ENCODE measurements around the gene MGLL. TPM values are rescaled to one million over a fixed set of nuclear protein-coding genes. Genes with fewer than 3 reads are reported as not detected.

MGLL gene
- total RNA-seq, 1 experiment from 2014 or later: 2.1 TPM

- DNase-seq (ENCODE audit: low read depth, low spot score) (no peak), ATAC-seq (no peak)
- H3K4me3 ChIP-seq (ENCODE audit: low read depth in 2 of 2, low read length in 2 of 2): no peak overlapping the region
- CTCF ChIA-PET: no interaction called here
- no peaks in the 10 kb centered on the region for H3K27me3 ChIP-seq (ENCODE audit: control insufficient read depth, insufficient read depth, low read length)
- no peak for TF ChIP-seq CTCF (IDR thresholded peaks at IDR 0.05)
- no peak for TF ChIP-seq POLR2AphosphoS5 (IDR thresholded peaks at IDR 0.05; ENCODE audit: low read depth, low read length)
- no peak for TF ChIP-seq REST (IDR thresholded peaks at IDR 0.05; ENCODE audit: insufficient read depth in 1 of 2, low read depth in 2 of 2, low read length in 1 of 2)
- TF ChIP-seq SIN3A (IDR thresholded peaks at IDR 0.05; ENCODE audit: borderline replicate concordance, insufficient read depth, low read depth, low read length): no peak
- no peak for TF ChIP-seq TCF7L2 (IDR thresholded peaks at IDR 0.05; ENCODE audit: low read depth, low read length)
- no TSS peak for BruUV-seq (replicated peaks)
- intact Hi-C loops (cut with micrococcal nuclease; ENCODE audit: unreplicated experiment): no loop called here
- POLR2A ChIA-PET: no interaction called here
- H3K27ac ChIP-seq (ENCODE audit: low read length): no peak overlapping the region
- in situ Hi-C loops (cut with HindIII; ENCODE audit: low pct_unique_long_range_greater_than_20kb, low sequenced_read_pairs): no loop called here
- no peaks in the 10 kb centered on the region for H3K36me3 ChIP-seq (ENCODE audit: control insufficient read depth, insufficient read depth, low read length)
- no peaks in the 10 kb centered on the region for H3K4me1 ChIP-seq (ENCODE audit: control insufficient read depth, insufficient read depth, low read length)
- H3K9me3 ChIP-seq (ENCODE audit: control insufficient read depth, insufficient read depth, low read depth, low read length): no peaks in the 10 kb centered on the region
Observed at GRCh38 chr3:127688022-127688415, 134.3 kb downstream of the MGLL start.

GRCh38 chr3:127687228-127687737 is 135.0 kb downstream of the MGLL start:
- no peak for TF ChIP-seq TCF7L2 (IDR thresholded peaks at IDR 0.05; ENCODE audit: low read depth, low read length)
- ATAC-seq (no peak), DNase-seq (ENCODE audit: low read depth, low spot score) (no peak)
- intact Hi-C loops (cut with micrococcal nuclease; ENCODE audit: unreplicated experiment): no loop called here
- in situ Hi-C loops (cut with HindIII; ENCODE audit: low pct_unique_long_range_greater_than_20kb, low sequenced_read_pairs): no loop called here
- H3K4me3 ChIP-seq (ENCODE audit: low read depth in 2 of 2, low read length in 2 of 2): no peak overlapping the region
- BruUV-seq (replicated peaks): no TSS peak
- ChIA-PET CTCF (no interaction called here), POLR2A (no interaction called here)
- no peaks in the 10 kb centered on the region for H3K36me3 ChIP-seq (ENCODE audit: control insufficient read depth, insufficient read depth, low read length)
- H3K9me3 ChIP-seq (ENCODE audit: control insufficient read depth, insufficient read depth, low read depth, low read length): no peaks in the 10 kb centered on the region
- no peak overlapping the region for H3K27ac ChIP-seq (ENCODE audit: low read length)
- H3K27me3 ChIP-seq (ENCODE audit: control insufficient read depth, insufficient read depth, low read length): no peaks in the 10 kb centered on the region
- no peaks in the 10 kb centered on the region for H3K4me1 ChIP-seq (ENCODE audit: control insufficient read depth, insufficient read depth, low read length)

- TF ChIP-seq POLR2AphosphoS5 (IDR thresholded peaks at IDR 0.05; ENCODE audit: low read depth, low read length) (no peak), REST (IDR thresholded peaks at IDR 0.05; ENCODE audit: insufficient read depth in 1 of 2, low read depth in 2 of 2, low read length in 1 of 2) (no peak), CTCF (IDR thresholded peaks at IDR 0.05) (no peak), TCF7L2 (IDR thresholded peaks at IDR 0.05; ENCODE audit: low read depth, low read length) (no peak), SIN3A (IDR thresholded peaks at IDR 0.05; ENCODE audit: borderline replicate concordance, insufficient read depth, low read depth, low read length) (no peak)
- intact Hi-C loops (cut with micrococcal nuclease; ENCODE audit: unreplicated experiment) (no loop called here), in situ Hi-C loops (cut with HindIII; ENCODE audit: low pct_unique_long_range_greater_than_20kb, low sequenced_read_pairs) (no loop called here)
- no peak for DNase-seq (ENCODE audit: low read depth, low spot score)
- H3K4me3 ChIP-seq (ENCODE audit: low read depth in 2 of 2, low read length in 2 of 2): no peak overlapping the region
- POLR2A ChIA-PET: no interaction called here
- no peak overlapping the region for H3K27ac ChIP-seq (ENCODE audit: low read length)
- no peaks in the 10 kb centered on the region for H3K27me3 ChIP-seq (ENCODE audit: control insufficient read depth, insufficient read depth, low read length)
- no peak for ATAC-seq
- no peaks in the 10 kb centered on the region for H3K9me3 ChIP-seq (ENCODE audit: control insufficient read depth, insufficient read depth, low read depth, low read length)
- CTCF ChIA-PET: no interaction called here
- H3K36me3 ChIP-seq (ENCODE audit: control insufficient read depth, insufficient read depth, low read length): no peaks in the 10 kb centered on the region
- BruUV-seq (replicated peaks): no TSS peak
- no peaks in the 10 kb centered on the region for H3K4me1 ChIP-seq (ENCODE audit: control insufficient read depth, insufficient read depth, low read length)
Observed at GRCh38 chr3:127686512-127686894, 135.8 kb downstream of the MGLL start.
